Measurements from ENCODE around the gene GH1.
"Not testable (repeated sequence)": the region's sequence is repeated elsewhere in the genome, so short reads cannot be mapped to it uniquely, and the experiment has no call there.

Gene GH1

DNA sequence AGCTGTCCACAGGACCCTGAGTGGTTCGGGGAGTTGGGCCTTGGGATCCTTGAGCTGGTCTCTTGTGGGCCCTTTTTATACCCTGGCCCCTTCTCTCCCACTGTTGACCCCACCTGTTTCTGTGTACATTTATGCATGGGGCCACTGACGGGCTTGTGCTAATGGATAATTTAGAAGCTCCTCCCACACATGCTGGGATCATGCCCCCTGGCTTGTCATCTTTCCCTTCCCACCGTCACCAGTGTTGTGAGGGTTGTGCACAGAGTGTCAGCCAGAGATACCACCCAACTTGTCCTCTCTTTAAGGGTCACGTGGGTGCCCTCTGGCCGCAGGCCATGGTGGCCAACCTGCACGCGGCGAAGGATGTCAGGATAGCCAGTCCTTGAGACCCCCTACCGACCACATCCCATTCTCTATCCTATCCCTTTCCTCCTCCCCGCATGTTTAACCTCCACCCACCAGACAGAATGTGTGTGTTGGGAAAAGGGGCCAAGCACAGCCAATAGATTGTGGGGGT lies at the start of gene GH1:
Gene GH1, minus strand, starts transcription at position 51 of the 517 bp plus-strand sequence. CDS start 63 bp downstream, outside the sequence.
- not testable (repeated sequence) for FAIRE-seq; DNase-seq (ENCODE audit: low spot score)

- DNase-seq (ENCODE audit: low spot score): peak; percentile 67
- FAIRE-seq: peak; percentile 99
Observed at GRCh38 chr17:63967953-63968352, 49.3 kb upstream of the GH1 start.

DNA sequence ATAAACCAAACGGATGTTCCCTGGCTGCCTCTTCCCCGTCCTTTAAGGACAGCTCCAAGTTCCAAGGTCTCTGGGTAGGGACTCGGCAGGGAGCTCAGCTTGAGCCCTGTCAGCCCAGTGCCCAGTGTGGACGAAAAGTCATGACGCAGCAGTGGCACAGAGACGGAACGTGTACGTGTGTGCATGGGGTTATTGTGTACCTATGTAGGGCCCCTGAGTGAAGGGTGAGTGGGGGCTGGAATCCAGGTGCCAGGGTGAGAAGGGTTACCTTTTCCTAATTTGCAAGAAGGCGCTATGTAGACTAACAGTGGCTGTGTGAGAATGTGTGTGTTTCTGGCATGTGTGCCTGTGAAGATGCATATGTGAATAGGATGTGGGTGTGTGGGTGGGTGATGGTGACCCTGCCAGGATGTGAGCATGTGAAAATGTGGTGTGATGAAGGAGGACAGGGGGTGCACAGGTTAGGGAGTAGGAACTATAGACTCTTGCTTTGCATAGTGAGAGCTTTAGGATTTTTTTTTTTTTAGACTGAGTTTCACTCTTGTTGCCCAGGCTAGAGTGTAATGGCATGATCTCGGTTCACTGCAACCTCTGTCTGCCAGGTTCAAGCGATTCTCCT lies 48.1 kb upstream of the GH1 start:
- DNase-seq (ENCODE audit: low spot score) (no peak), FAIRE-seq (peak; percentile 82)

- peak; percentile 5 for FAIRE-seq
Observed at GRCh38 chr17:63963123-63963522, 44.5 kb upstream of the GH1 start.

GRCh38 chr17:63962298-63962744 lies 43.7 kb upstream of the GH1 start:
- DNase-seq (ENCODE audit: low spot score): no peak
- peak; percentile 30 for FAIRE-seq

More at GRCh38 chr17:63963123-63963522, 44.5 kb upstream of the GH1 start:
- DNase-seq (ENCODE audit: low spot score): no peak

DNA sequence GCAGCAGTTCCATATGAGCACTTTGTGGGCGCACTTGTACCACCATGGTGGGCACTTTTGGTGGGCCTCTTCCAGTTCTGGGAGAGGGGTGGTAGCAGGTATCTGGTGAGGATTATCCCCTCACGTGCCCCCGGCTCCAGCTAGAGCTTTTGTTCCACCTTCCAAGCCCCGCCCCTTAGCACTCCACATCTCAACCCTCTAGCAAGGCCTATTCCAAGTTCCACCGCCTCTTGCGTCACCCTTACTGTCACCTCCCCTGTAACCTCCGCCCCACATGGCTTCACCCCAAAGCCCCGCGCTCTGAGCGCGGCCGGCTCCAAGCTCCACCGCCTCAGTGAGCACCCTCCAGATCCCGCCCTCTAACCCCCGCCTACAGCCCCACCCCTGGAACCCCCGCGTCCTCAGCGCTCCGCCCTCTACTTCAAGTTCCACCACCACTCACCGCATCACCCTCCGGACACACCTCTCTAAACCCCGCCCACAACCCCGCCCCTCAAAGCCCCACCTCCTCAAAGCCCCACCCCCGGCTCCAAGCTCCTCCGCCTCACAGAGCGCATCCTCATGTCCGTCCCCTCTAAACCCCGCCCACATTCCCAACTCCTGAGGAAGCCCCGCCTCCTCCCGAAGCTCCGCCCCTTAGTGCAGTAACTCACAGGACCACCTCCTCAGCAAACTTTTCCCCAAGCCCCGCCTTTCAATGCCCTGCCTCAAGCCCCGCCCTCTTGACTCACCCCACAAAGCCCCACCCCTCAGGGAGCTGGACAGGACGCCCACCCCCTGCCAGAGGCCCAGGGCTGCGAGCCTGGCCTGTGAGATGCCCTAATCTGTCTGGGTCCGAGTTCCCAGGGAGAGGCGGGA lies 42.9 kb upstream of the GH1 start:
- peak; percentile 44 for FAIRE-seq

DNA sequence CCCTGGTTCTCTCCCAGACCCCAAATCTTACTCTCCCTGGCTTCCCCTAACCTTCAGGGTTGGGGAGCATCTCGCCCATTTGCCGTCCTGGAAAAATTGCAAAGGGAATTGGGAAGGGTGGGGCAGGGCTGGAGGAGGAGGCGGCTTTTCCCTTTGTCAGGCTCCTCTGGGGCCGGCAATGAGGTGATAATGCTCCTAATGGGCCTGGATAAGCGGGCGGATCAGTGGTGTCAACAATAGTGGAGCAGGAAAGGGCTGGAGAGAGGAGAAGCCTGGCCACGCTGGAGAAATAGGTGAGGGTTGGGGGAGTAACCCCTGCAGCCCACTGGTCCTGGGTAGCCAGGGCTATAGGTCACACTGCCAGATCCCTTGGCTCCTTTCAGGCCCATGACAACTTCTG lies 41.8 kb upstream of the GH1 start:
- FAIRE-seq (no peak), DNase-seq (ENCODE audit: low spot score) (no peak)

More for the DNA sequence above, 42.9 kb upstream of the GH1 start:
- peak; percentile 61 for DNase-seq (ENCODE audit: low spot score)

GRCh38 chr17:63960006-63960405 lies 41.4 kb upstream of the GH1 start:
- DNase-seq (ENCODE audit: low spot score): no peak
- no peak for FAIRE-seq

DNA sequence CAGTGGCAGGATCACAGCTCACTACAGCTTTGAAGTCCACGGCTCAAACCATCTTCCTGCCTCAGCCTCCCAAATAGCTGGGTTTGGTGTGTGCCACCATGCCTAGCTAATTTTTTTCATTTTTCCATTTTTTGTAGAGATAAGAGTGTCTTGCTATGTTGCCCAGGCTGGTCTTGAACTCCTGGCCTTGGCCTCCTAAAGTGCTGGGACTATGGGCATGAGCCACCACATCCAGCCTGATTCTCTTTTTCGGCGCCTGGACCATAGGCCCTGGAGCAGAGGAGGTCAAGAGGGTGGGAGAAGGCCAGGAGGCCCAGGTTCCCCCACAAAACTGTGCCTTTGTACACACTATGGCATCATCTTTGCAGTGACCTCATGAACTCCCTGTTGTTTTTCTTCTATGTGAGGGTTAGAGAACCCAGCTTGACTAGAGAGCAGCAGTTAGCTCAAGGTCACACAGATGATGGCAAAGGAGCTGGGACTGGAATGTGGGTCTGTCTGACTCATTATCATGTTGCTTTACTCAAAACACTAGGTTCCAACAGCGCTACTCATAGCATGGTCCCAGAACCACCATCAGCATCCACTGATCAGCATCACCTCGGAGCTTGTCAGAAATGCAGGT lies 37.8 kb upstream of the GH1 start:
- DNase-seq (ENCODE audit: low spot score): no peak
- no peak for FAIRE-seq

GRCh38 chr17:63955791-63956190 lies 37.2 kb upstream of the GH1 start:
- no peak for DNase-seq (ENCODE audit: low spot score)
- FAIRE-seq: no peak

DNA sequence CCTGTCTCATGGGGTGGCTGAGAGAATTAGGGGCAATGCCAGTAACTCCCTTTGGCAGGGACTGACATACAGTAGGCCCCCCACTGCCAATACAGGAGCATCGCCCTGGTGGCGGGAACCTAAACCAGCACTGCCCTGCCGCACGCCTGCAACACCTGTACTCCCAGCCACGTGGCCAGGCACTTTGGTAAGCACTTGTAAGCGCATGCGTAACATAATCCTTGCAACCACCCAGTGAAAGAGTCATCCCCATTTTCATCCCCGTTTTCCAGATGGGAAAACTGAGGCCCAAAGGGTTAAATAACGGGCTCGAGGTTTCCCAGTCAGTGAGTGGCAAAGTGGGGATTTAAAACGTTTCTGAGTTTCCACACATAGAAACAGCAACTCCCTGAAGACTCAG lies 36.6 kb upstream of the GH1 start:
- FAIRE-seq: peak; percentile 59
- no peak for DNase-seq (ENCODE audit: low spot score)

DNA sequence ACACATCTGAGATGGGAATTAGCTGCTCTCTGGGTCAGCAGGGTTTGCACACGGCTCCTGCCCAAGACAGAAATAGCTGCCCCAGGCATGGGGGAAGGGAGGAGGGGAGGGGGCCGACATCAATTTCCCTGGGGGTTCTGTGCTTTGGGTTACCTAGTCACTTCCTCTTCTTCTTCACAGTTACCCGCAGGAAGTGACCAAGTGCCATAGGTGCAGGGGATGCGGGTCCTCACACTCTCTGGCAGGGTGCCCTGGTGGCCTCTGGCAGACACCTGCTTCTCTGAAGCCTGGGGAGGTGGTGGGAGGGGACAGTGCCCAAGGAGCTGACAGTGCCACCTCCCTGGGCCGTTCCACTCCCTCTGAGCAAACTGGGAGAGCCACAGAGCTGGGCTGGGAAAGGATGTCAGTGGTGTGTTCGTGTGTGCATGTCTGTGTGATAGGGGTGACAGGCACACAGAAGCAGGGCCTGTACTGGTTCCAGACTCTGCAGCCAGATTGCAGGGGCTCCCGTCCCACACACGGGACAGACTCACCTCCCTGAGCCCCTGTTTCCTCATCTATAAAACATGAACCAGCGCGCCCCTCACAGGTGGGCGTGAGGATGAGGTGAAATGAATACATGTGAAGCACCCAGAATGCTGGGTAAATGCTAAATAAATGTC lies 35.9 kb upstream of the GH1 start:
- no peak for FAIRE-seq

GRCh38 chr17:63950940-63951907 lies 32.6 kb upstream of the GH1 start:
- DNase-seq (ENCODE audit: low spot score): peak; percentile 53

More for the DNA sequence above, 35.9 kb upstream of the GH1 start:
- DNase-seq (ENCODE audit: low spot score): no peak

GRCh38 chr17:63949576-63950250 lies 31.1 kb upstream of the GH1 start:
- DNase-seq (ENCODE audit: low spot score): no peak
- FAIRE-seq: no peak

More at GRCh38 chr17:63950940-63951907, 32.6 kb upstream of the GH1 start:
- FAIRE-seq: no peak

DNA sequence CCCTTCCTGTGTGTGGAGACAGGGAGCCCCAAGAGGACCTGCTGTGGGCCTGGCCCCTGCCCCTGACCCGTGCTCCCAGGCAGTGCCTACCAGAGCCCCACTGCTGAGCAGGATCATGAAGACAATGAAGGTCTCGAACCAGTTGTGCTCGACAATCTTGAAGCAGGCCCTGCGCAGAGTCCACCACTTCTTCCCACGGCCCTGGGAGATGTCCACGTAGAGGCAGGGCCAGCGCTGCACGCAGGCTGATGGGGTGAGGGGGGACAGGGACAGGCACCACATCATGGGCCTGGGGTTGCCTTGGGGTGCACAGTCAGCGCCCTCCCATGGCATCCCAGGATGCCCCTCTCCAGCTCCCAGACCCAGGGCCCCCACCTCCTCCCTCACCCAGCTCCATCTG lies 29.9 kb upstream of the GH1 start:
- no peak for DNase-seq (ENCODE audit: low spot score)
- FAIRE-seq: no peak

GRCh38 chr17:63947711-63948330 lies 29.2 kb upstream of the GH1 start:
- DNase-seq (ENCODE audit: low spot score): no peak
- no peak for FAIRE-seq

- DNase-seq (ENCODE audit: low spot score) (peak; percentile 83), FAIRE-seq (peak; percentile 81)
Observed at GRCh38 chr17:63946440-63947363, 28.1 kb upstream of the GH1 start.

Data from urothelium cell line (cell line).